B cell (primary cell): ENCODE results near the gene SLC24A4. TPM values are rescaled to one million over a fixed set of nuclear protein-coding genes. Genes with fewer than 3 reads are reported as not detected.

Experiments
- ATAC-seq: fragments of 200-7000 bp; cut with Tn5 transposase; one replicate; pipeline ENCODE4 v1.10.0; 2021; ENCODE audit warnings: low read depth, mild to moderate bottlenecking, moderate number of reproducible peaks, moderate library complexity
- CTCF ChIA-PET: fragments of 350-600 bp; sonication (Branson Sonifier 250); formaldehyde crosslinking; loops from one replicate; lab custom pipeline; 2021; ENCODE audit warnings: antibody characterized with exemption, inconsistent platforms; lab: Charles Lee
- POLR2A ChIA-PET: fragments of 350-600 bp; sonication (Branson Sonifier 250); formaldehyde crosslinking; loops from one replicate; lab custom pipeline; 2021; ENCODE audit warnings: antibody characterized with exemption; lab: Charles Lee
- DNase-seq: peaks from one replicate; pipeline ENCODE4 v3.0.0; 2013
- H2AFZ ChIP-seq: 2 replicates; pipeline ENCODE4 v1.6.1; 2012; ENCODE audit warnings: mild to moderate bottlenecking, low read depth, low read length; ENCODE audit not compliant: insufficient read depth, poor library complexity, severe bottlenecking
- H3K27ac ChIP-seq, 2 donors: 1 replicate in 1 of 2; 2 replicates in 1 of 2; pipeline ENCODE4 v1.5.1; 2012 to 2013; ENCODE audit warnings: low read length in 2 of 2, mild to moderate bottlenecking in 2 of 2, moderate library complexity in 1 of 2
- H3K27me3 ChIP-seq, 4 experiments: fragments of 200-600 bp in 1 of 4; sonication (generic) in 1 of 4; replicated peaks in 1 of 4; 1 replicate in 2 of 4; 2 replicates in 2 of 4; pipeline versions ENCODE4 v1.6.1 to v1.7.0; 2013 to 2016; ENCODE audit warnings: low read length in 3 of 4, mild to moderate bottlenecking in 2 of 4, mixed read lengths in 1 of 4, moderate library complexity in 1 of 4; ENCODE audit not compliant: insufficient read depth in 4 of 4, control insufficient read depth in 3 of 4; ENCODE audit errors: control extremely low read depth in 1 of 4
- H3K36me3 ChIP-seq, 2 experiments: replicated peaks in 1 of 2; 1 replicate in 1 of 2; 2 replicates in 1 of 2; pipeline versions ENCODE4 v1.6.1 to v1.7.1; 2013; ENCODE audit warnings: low read length in 1 of 2; ENCODE audit not compliant: insufficient read depth in 2 of 2, control insufficient read depth in 1 of 2; ENCODE audit errors: control extremely low read depth in 1 of 2, extremely low read depth in 1 of 2
- H3K4me1 ChIP-seq, 2 donors: fragments of 200-600 bp in 1 of 2; sonication (generic) in 1 of 2; 1 replicate in 1 of 2; 2 replicates in 1 of 2; pipeline versions ENCODE4 v1.5.1 to v1.6.1; 2013 to 2017; ENCODE audit warnings: low read length in 2 of 2; ENCODE audit not compliant: control insufficient read depth in 2 of 2, insufficient read depth in 2 of 2
- H3K4me2 ChIP-seq: replicated peaks from 2 replicates; pipeline ENCODE3; 2012; ENCODE audit warnings: mild to moderate bottlenecking, low read depth, low read length; ENCODE audit not compliant: poor library complexity, severe bottlenecking
- H3K4me3 ChIP-seq, 5 experiments: fragments of 200-600 bp in 1 of 5; sonication (generic) in 1 of 5; 1 replicate in 3 of 5; 2 replicates in 2 of 5; pipeline versions ENCODE4 v1.5.1 to v1.7.0; 2011 to 2016; ENCODE audit warnings: low read length in 4 of 5, mild to moderate bottlenecking in 4 of 5, low read depth in 2 of 5, control low read depth in 1 of 5, moderate library complexity in 1 of 5; ENCODE audit not compliant: insufficient read depth in 1 of 5; ENCODE audit errors: control extremely low read depth in 1 of 5, extremely low read depth in 1 of 5
- H3K79me2 ChIP-seq: fragments of 200-600 bp; sonication (generic); one replicate; pipeline ENCODE4 v1.6.0; 2016; ENCODE audit warnings: low read length; ENCODE audit not compliant: control insufficient read depth, insufficient read depth
- H3K9ac ChIP-seq: fragments of 200-600 bp; sonication (generic); 2 replicates; pipeline ENCODE4 v1.6.1; 2017; ENCODE audit warnings: mild to moderate bottlenecking, low read length, moderate library complexity
- H3K9me3 ChIP-seq, 3 donors: one replicate each; pipeline versions ENCODE4 v1.6.1 to v1.7.1; 2013; ENCODE audit warnings: low read length in 2 of 3; ENCODE audit not compliant: control insufficient read depth in 2 of 3, insufficient read depth in 1 of 3; ENCODE audit errors: control extremely low read depth in 1 of 3
- H4K20me1 ChIP-seq: 2 replicates; pipeline ENCODE4 v1.6.0; 2012; ENCODE audit warnings: mild to moderate bottlenecking, low read length; ENCODE audit not compliant: insufficient read depth, control insufficient read depth, poor library complexity, severe bottlenecking
- H3K27ac Mint-ChIP-seq: one replicate; pipeline ENCODE4 v1.8.0; 2021; ENCODE audit warnings: mixed read lengths
- H3K27me3 Mint-ChIP-seq: one replicate; pipeline ENCODE4 v1.8.0; 2021; ENCODE audit warnings: mixed read lengths
- H3K4me1 Mint-ChIP-seq: one replicate; pipeline ENCODE4 v1.8.0; 2021; ENCODE audit warnings: mixed read lengths
- H3K4me3 Mint-ChIP-seq: one replicate; pipeline ENCODE4 v1.8.0; 2021; ENCODE audit warnings: mixed read lengths
- H3K9me3 Mint-ChIP-seq: one replicate; pipeline ENCODE4 v1.8.0; 2022; ENCODE audit warnings: mixed read lengths; ENCODE audit not compliant: insufficient read depth
- EZH2 ChIP-seq: IDR thresholded peaks from 2 replicates; pipeline ENCODE4 v1.6.1; 2012; ENCODE audit warnings: borderline replicate concordance, low read depth, mild to moderate bottlenecking, moderate library complexity, low read length; ENCODE audit not compliant: insufficient read depth, poor library complexity, severe bottlenecking
- WGBS: methylation state at CpG from one replicate; pipeline ENCODE4 v1.1.5; 2013; ENCODE audit warnings: missing lambda C conversion rate; ENCODE audit not compliant: insufficient coverage; 5-methylcytosine and 5-hydroxymethylcytosine counted together
- intact Hi-C: fragments of 100-400 bp; cut with micrococcal nuclease; formaldehyde crosslinking; loops from one replicate; pipeline ENCODE4 v1.10.0; 2022
- polyA plus RNA-seq: library from polyadenylated mRNA; depleted of rRNA; stranded (reverse); fragments of >200 nt; gene quantifications from 2 replicates; pipeline ENCODE4 v1.2.3, GENCODE V29; 2012
- total RNA-seq, 2 donors: library from RNA; stranded (reverse); fragments of 120-200 nt in 1 of 2; gene quantifications; 1 replicate in 1 of 2; 2 replicates in 1 of 2; pipeline versions ENCODE4 v1.2.3 to v1.2.4, GENCODE V29; 2013 to 2022
- TF ChIP-seq, protein P1 (sequence below): fragments of 200-600 bp; IDR thresholded peaks from one replicate; pipeline ENCODE4 v1.8.0; 2022; ENCODE audit warnings: antibody characterized with exemption, mild to moderate bottlenecking

SLC24A4 gene
- total and polyA plus RNA-seq, 2 donors (not counting 1 experiment from before 2014, with no cell fraction given), result 0.19 TPM; not detected in 1

DNA sequence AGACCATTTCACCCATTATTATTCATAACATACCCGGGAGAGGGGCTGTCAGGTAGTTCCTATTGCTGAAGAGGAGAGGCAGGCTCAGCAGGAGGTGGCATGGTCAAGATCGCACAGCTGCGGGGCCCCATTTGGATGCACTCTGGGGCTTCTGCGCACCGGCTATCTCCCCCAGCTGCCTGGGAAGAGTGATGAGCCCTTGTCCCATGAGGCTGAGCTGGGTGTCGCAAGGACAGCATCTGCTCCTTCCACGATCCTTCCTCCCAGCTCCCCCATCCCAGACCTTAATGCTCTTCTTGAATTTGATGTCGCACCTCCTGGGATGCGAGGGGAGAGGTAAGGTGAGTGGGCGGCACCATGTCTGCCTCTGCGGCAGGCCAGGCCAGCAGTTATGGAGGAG is 62.6 kb downstream of the SLC24A4 start:
- intact Hi-C loops, result no loop called here
- no peak for TF ChIP-seq EZH2
- TF ChIP-seq, protein P1, sequence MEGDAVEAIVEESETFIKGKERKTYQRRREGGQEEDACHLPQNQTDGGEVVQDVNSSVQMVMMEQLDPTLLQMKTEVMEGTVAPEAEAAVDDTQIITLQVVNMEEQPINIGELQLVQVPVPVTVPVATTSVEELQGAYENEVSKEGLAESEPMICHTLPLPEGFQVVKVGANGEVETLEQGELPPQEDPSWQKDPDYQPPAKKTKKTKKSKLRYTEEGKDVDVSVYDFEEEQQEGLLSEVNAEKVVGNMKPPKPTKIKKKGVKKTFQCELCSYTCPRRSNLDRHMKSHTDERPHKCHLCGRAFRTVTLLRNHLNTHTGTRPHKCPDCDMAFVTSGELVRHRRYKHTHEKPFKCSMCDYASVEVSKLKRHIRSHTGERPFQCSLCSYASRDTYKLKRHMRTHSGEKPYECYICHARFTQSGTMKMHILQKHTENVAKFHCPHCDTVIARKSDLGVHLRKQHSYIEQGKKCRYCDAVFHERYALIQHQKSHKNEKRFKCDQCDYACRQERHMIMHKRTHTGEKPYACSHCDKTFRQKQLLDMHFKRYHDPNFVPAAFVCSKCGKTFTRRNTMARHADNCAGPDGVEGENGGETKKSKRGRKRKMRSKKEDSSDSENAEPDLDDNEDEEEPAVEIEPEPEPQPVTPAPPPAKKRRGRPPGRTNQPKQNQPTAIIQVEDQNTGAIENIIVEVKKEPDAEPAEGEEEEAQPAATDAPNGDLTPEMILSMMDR, result no peak
- ChIA-PET POLR2A (no interaction called here), CTCF (interaction anchor here (0.7 kb wide), 1 partner anchor 17 kb away, joined by 4 read pairs; no protein-coding TSS in a partner anchor)
- H3K4me2 ChIP-seq, result no peak overlapping the region
- Mint-ChIP-seq H3K9me3 (no peaks in the 10 kb centered on the region), H3K27ac (no peak overlapping the region), H3K4me1 (no peaks in the 10 kb centered on the region), H3K4me3 (no peak overlapping the region), H3K27me3 (peaks cover 11% of the 10 kb centered on the region)
- H3K79me2 ChIP-seq, result no peaks in the 10 kb centered on the region
- ATAC-seq (no peak), DNase-seq (no peak)
- 97% methylated on average over 5 of the region's 11 CpGs for WGBS
- H3K9me3 ChIP-seq, result peaks cover 0 to under 1% (median 0%) of the 10 kb centered on the region in 3 donors
- H4K20me1 ChIP-seq, result no peaks in the 10 kb centered on the region
- no peaks in the 10 kb centered on the region for H3K36me3 ChIP-seq
- H3K27me3 ChIP-seq, result peaks cover 0 to 4% (median 0%) of the 10 kb centered on the region in 4 experiments
- H3K4me1 ChIP-seq, result no peaks in the 10 kb centered on the region
- no peak overlapping the region for H3K9ac ChIP-seq
- H3K27ac ChIP-seq, result no peak overlapping the region
- no peak overlapping the region for H3K4me3 ChIP-seq
- no peak overlapping the region for H2AFZ ChIP-seq

DNA sequence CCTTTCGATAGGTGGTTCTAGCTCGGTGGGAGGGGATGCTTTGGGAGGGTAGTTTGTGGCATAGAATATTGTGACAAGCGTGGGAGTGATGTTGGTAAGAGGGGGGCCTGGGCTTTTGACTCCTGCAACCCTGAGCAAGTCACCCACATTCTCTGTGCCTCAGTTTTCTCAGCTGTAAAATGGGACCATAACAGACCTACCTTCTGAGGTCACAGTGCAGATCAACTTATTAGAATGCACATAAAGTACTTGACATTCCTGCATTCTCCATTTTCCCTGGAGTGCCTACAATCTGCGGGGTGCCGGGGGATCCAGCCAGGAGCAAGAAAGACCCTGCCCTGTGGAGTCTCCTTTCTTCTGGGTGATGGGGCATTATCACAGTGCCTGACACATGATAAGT is 63.2 kb downstream of the SLC24A4 start:
- H3K9ac ChIP-seq, result no peak overlapping the region
- peaks cover 0 to 5% (median 0%) of the 10 kb centered on the region in 3 donors for H3K9me3 ChIP-seq
- peaks cover 0 to 4% (median 0%) of the 10 kb centered on the region in 4 experiments for H3K27me3 ChIP-seq
- no peaks in the 10 kb centered on the region for H3K4me1 ChIP-seq
- TF ChIP-seq EZH2, result no peak
- TF ChIP-seq, protein P1, result no peak
- intact Hi-C loops, result no loop called here
- H3K4me2 ChIP-seq, result no peak overlapping the region
- ChIA-PET CTCF (no interaction called here), POLR2A (no interaction called here)
- no peaks in the 10 kb centered on the region for H3K4me1 Mint-ChIP-seq
- H3K4me3 ChIP-seq, result no peak overlapping the region
- no peaks in the 10 kb centered on the region for H3K79me2 ChIP-seq
- no peak overlapping the region for H2AFZ ChIP-seq
- DNase-seq (no peak), ATAC-seq (no peak)
- peaks cover 11% of the 10 kb centered on the region for H3K27me3 Mint-ChIP-seq
- no peak overlapping the region for H3K4me3 Mint-ChIP-seq
- no peaks in the 10 kb centered on the region for H3K36me3 ChIP-seq
- H3K9me3 Mint-ChIP-seq, result no peaks in the 10 kb centered on the region
- no peaks in the 10 kb centered on the region for H4K20me1 ChIP-seq
- WGBS, result no CpG with 5 or more reads among the region's 5 CpGs
- H3K27ac ChIP-seq, result no peak overlapping the region
- no peak overlapping the region for H3K27ac Mint-ChIP-seq
